ENCODE data around the gene CD300LD.
"Not testable (repeated sequence)": the region's sequence is repeated elsewhere in the genome, so short reads cannot be mapped to it uniquely, and the experiment has no call there.

The CD300LD gene

GRCh38 chr17:74606050-74606449 lies 14.0 kb upstream of the CD300LD start:
- no peak for DNase-seq (ENCODE audit: low read depth)

GRCh38 chr17:74605361-74605760 lies 13.3 kb upstream of the CD300LD start:
- DNase-seq (ENCODE audit: low read depth) = no peak

- no peak for DNase-seq (ENCODE audit: low read depth)
Measured at GRCh38 chr17:74604761-74605160, 12.7 kb upstream of the CD300LD start.

- no peak for DNase-seq (ENCODE audit: low read depth)
Measured at GRCh38 chr17:74604200-74604599, 12.1 kb upstream of the CD300LD start.

- DNase-seq (ENCODE audit: low read depth) = no peak
Measured at GRCh38 chr17:74603746-74604145, 11.7 kb upstream of the CD300LD start.

- DNase-seq (ENCODE audit: low read depth) = no peak
Measured at GRCh38 chr17:74603037-74603635, 11.1 kb upstream of the CD300LD start.

GRCh38 chr17:74601944-74602572 lies 10.0 kb upstream of the CD300LD start:
- no peak for DNase-seq (ENCODE audit: low read depth)

- DNase-seq (ENCODE audit: low read depth) = no peak
Measured at GRCh38 chr17:74599448-74599939, 7.4 kb upstream of the CD300LD start.

GRCh38 chr17:74599023-74599399 lies 6.9 kb upstream of the CD300LD start:
- DNase-seq (ENCODE audit: low read depth) = no peak

GRCh38 chr17:74598346-74599022 lies 6.4 kb upstream of the CD300LD start:
- no peak for DNase-seq (ENCODE audit: low read depth)

GRCh38 chr17:74597069-74597790 lies 5.1 kb upstream of the CD300LD start:
- DNase-seq (ENCODE audit: low read depth) = no peak

GRCh38 chr17:74595037-74595750 lies 3.1 kb upstream of the CD300LD start:
- DNase-seq (ENCODE audit: low read depth) = no peak

- no peak for DNase-seq (ENCODE audit: low read depth)
Measured at GRCh38 chr17:74591503-74591902, 580 bp downstream of the CD300LD start.

GRCh38 chr17:74585711-74586110 lies 6.4 kb downstream of the CD300LD start:
- no peak for DNase-seq (ENCODE audit: low read depth)

- DNase-seq (ENCODE audit: low read depth) = no peak
Measured at GRCh38 chr17:74584292-74585060, 7.6 kb downstream of the CD300LD start.

GRCh38 chr17:74582633-74583032 lies 9.4 kb downstream of the CD300LD start:
- DNase-seq (ENCODE audit: low read depth) = no peak

- DNase-seq (ENCODE audit: low read depth) = no peak
Measured at GRCh38 chr17:74579900-74580299, 12.2 kb downstream of the CD300LD start.

- DNase-seq (ENCODE audit: low read depth) = no peak
Measured at GRCh38 chr17:74578979-74579378, 13.1 kb downstream of the CD300LD start.

- DNase-seq (ENCODE audit: low read depth) = no peak
Measured at GRCh38 chr17:74574489-74575142, 17.5 kb downstream of the CD300LD start.

GRCh38 chr17:74573635-74574034 lies 18.4 kb downstream of the CD300LD start:
- DNase-seq (ENCODE audit: low read depth) = not testable (repeated sequence)

- DNase-seq (ENCODE audit: low read depth) = no peak
Measured at GRCh38 chr17:74573169-74573568, 18.9 kb downstream of the CD300LD start.
